Mesenteric fat pad (tissue), 1 donor: ENCODE results near the gene CYP4F11. TPM values are rescaled to one million over a fixed set of nuclear protein-coding genes. Genes with fewer than 3 reads are reported as not detected.
"Not testable (repeated sequence)": the region's sequence is repeated elsewhere in the genome, so short reads cannot be mapped to it uniquely, and the experiment has no call there.

Experiments
- DNase-seq: peaks from one replicate; pipeline ENCODE4 v3.0.0-alpha.2; 2020; ENCODE audit warnings: low spot score
- long read RNA-seq: library from polyadenylated mRNA; unstranded; transcript quantifications from one replicate; pipeline ENCODE4 v2.0.0, GENCODE V29; 2020
- total RNA-seq: library from RNA; stranded (reverse); fragmentation: NEBNext Ultra II Directional; extraction: Animal tissue kit (Norgen Biotek cat#: 25700); gene quantifications from one replicate; pipeline ENCODE4 v1.2.1, GENCODE V29; 2021
- donor health status: DM: yes; HTN: yes; CAD: no.

Gene CYP4F11
- total RNA-seq, result 0.87 TPM
- long read RNA-seq, partial matches to known transcripts, result 0 of 3 reads
- long read RNA-seq, other reads (novel, unspliced or antisense), result 0 of 3 reads

GRCh38 chr19:15934332-15935078 is at the start of gene CYP4F11:
Gene CYP4F11, minus strand, starts transcription at chr19:15934529. Its CDS starts 121 bp downstream, at chr19:15934408.
- peak; percentile 91 for DNase-seq

GRCh38 chr19:15979293-15979692 is 45.0 kb upstream of the CYP4F11 start:
- no peak for DNase-seq

GRCh38 chr19:15977690-15978089 is 43.4 kb upstream of the CYP4F11 start:
- DNase-seq, result no peak

GRCh38 chr19:15976836-15977689 is 42.7 kb upstream of the CYP4F11 start:
- DNase-seq, result no peak

- DNase-seq, result no peak
Observed at GRCh38 chr19:15974856-15975255, 40.5 kb upstream of the CYP4F11 start.

- DNase-seq, result not testable (repeated sequence)
Observed at GRCh38 chr19:15972043-15972442, 37.7 kb upstream of the CYP4F11 start.

GRCh38 chr19:15971224-15971780 is 37.0 kb upstream of the CYP4F11 start:
- no peak for DNase-seq

GRCh38 chr19:15964231-15964630 is 29.9 kb upstream of the CYP4F11 start:
- no peak for DNase-seq

- no peak for DNase-seq
Observed at GRCh38 chr19:15962319-15962718, 28.0 kb upstream of the CYP4F11 start.

GRCh38 chr19:15954820-15955219 is 20.5 kb upstream of the CYP4F11 start:
- DNase-seq, result no peak

- DNase-seq, result no peak
Observed at GRCh38 chr19:15948223-15949058, 14.1 kb upstream of the CYP4F11 start, which contains the start of gene OR10H4. Gene OR10H4, plus strand, starts transcription at chr19:15949008. Its CDS starts 0 bp downstream, at chr19:15949008.

- DNase-seq, result no peak
Observed at GRCh38 chr19:15945301-15945700, 11.0 kb upstream of the CYP4F11 start.

- DNase-seq, result no peak
Observed at GRCh38 chr19:15944401-15944800, 10.1 kb upstream of the CYP4F11 start.

GRCh38 chr19:15937771-15938170 is 3.4 kb upstream of the CYP4F11 start:
- DNase-seq, result no peak

- DNase-seq, result no peak
Observed at GRCh38 chr19:15936950-15937349, 2.6 kb upstream of the CYP4F11 start.

- no peak for DNase-seq
Observed at GRCh38 chr19:15936173-15936572, 1.8 kb upstream of the CYP4F11 start.

- DNase-seq, result no peak
Observed at GRCh38 chr19:15935167-15935702, 906 bp upstream of the CYP4F11 start.

GRCh38 chr19:15933761-15934331 is 483 bp downstream of the CYP4F11 start:
- DNase-seq, result not testable (repeated sequence)

- no peak for DNase-seq
Observed at GRCh38 chr19:15928321-15928720, 6.0 kb downstream of the CYP4F11 start.

GRCh38 chr19:15926484-15926883 is 7.8 kb downstream of the CYP4F11 start:
- no peak for DNase-seq
